B cell (primary cell): ENCODE measurements around the gene FHDC1. TPM values are rescaled to one million over a fixed set of nuclear protein-coding genes. Genes with fewer than 3 reads are reported as not detected.

Experiments used
- ATAC-seq: fragments of 200-7000 bp; cut with Tn5 transposase; one replicate; pipeline ENCODE4 v1.10.0; 2021; ENCODE audit warnings: low read depth, mild to moderate bottlenecking, moderate number of reproducible peaks, moderate library complexity
- CTCF ChIA-PET: fragments of 350-600 bp; sonication (Branson Sonifier 250); formaldehyde crosslinking; loops from one replicate; lab custom pipeline; 2021; ENCODE audit warnings: antibody characterized with exemption, inconsistent platforms; lab: Charles Lee
- POLR2A ChIA-PET: fragments of 350-600 bp; sonication (Branson Sonifier 250); formaldehyde crosslinking; loops from one replicate; lab custom pipeline; 2021; ENCODE audit warnings: antibody characterized with exemption; lab: Charles Lee
- DNase-seq: peaks from one replicate; pipeline ENCODE4 v3.0.0; 2013
- H2AFZ ChIP-seq: 2 replicates; pipeline ENCODE4 v1.6.1; 2012; ENCODE audit warnings: mild to moderate bottlenecking, low read depth, low read length; ENCODE audit not compliant: insufficient read depth, poor library complexity, severe bottlenecking
- H3K27ac ChIP-seq, 2 donors: 1 replicate in 1 of 2; 2 replicates in 1 of 2; pipeline ENCODE4 v1.5.1; 2012 to 2013; ENCODE audit warnings: low read length in 2 of 2, mild to moderate bottlenecking in 2 of 2, moderate library complexity in 1 of 2
- H3K27me3 ChIP-seq, 4 experiments: fragments of 200-600 bp in 1 of 4; sonication (generic) in 1 of 4; replicated peaks in 1 of 4; 1 replicate in 2 of 4; 2 replicates in 2 of 4; pipeline versions ENCODE4 v1.6.1 to v1.7.0; 2013 to 2016; ENCODE audit warnings: low read length in 3 of 4, mild to moderate bottlenecking in 2 of 4, mixed read lengths in 1 of 4, moderate library complexity in 1 of 4; ENCODE audit not compliant: insufficient read depth in 4 of 4, control insufficient read depth in 3 of 4; ENCODE audit errors: control extremely low read depth in 1 of 4
- H3K36me3 ChIP-seq, 2 experiments: replicated peaks in 1 of 2; 1 replicate in 1 of 2; 2 replicates in 1 of 2; pipeline versions ENCODE4 v1.6.1 to v1.7.1; 2013; ENCODE audit warnings: low read length in 1 of 2; ENCODE audit not compliant: insufficient read depth in 2 of 2, control insufficient read depth in 1 of 2; ENCODE audit errors: control extremely low read depth in 1 of 2, extremely low read depth in 1 of 2
- H3K4me1 ChIP-seq, 2 donors: fragments of 200-600 bp in 1 of 2; sonication (generic) in 1 of 2; 1 replicate in 1 of 2; 2 replicates in 1 of 2; pipeline versions ENCODE4 v1.5.1 to v1.6.1; 2013 to 2017; ENCODE audit warnings: low read length in 2 of 2; ENCODE audit not compliant: control insufficient read depth in 2 of 2, insufficient read depth in 2 of 2
- H3K4me2 ChIP-seq: replicated peaks from 2 replicates; pipeline ENCODE3; 2012; ENCODE audit warnings: mild to moderate bottlenecking, low read depth, low read length; ENCODE audit not compliant: poor library complexity, severe bottlenecking
- H3K4me3 ChIP-seq, 5 experiments: fragments of 200-600 bp in 1 of 5; sonication (generic) in 1 of 5; 1 replicate in 3 of 5; 2 replicates in 2 of 5; pipeline versions ENCODE4 v1.5.1 to v1.7.0; 2011 to 2016; ENCODE audit warnings: low read length in 4 of 5, mild to moderate bottlenecking in 4 of 5, low read depth in 2 of 5, control low read depth in 1 of 5, moderate library complexity in 1 of 5; ENCODE audit not compliant: insufficient read depth in 1 of 5; ENCODE audit errors: control extremely low read depth in 1 of 5, extremely low read depth in 1 of 5
- H3K79me2 ChIP-seq: fragments of 200-600 bp; sonication (generic); one replicate; pipeline ENCODE4 v1.6.0; 2016; ENCODE audit warnings: low read length; ENCODE audit not compliant: control insufficient read depth, insufficient read depth
- H3K9ac ChIP-seq: fragments of 200-600 bp; sonication (generic); 2 replicates; pipeline ENCODE4 v1.6.1; 2017; ENCODE audit warnings: mild to moderate bottlenecking, low read length, moderate library complexity
- H3K9me3 ChIP-seq, 3 donors: one replicate each; pipeline versions ENCODE4 v1.6.1 to v1.7.1; 2013; ENCODE audit warnings: low read length in 2 of 3; ENCODE audit not compliant: control insufficient read depth in 2 of 3, insufficient read depth in 1 of 3; ENCODE audit errors: control extremely low read depth in 1 of 3
- H4K20me1 ChIP-seq: 2 replicates; pipeline ENCODE4 v1.6.0; 2012; ENCODE audit warnings: mild to moderate bottlenecking, low read length; ENCODE audit not compliant: insufficient read depth, control insufficient read depth, poor library complexity, severe bottlenecking
- H3K27ac Mint-ChIP-seq: one replicate; pipeline ENCODE4 v1.8.0; 2021; ENCODE audit warnings: mixed read lengths
- H3K27me3 Mint-ChIP-seq: one replicate; pipeline ENCODE4 v1.8.0; 2021; ENCODE audit warnings: mixed read lengths
- H3K4me1 Mint-ChIP-seq: one replicate; pipeline ENCODE4 v1.8.0; 2021; ENCODE audit warnings: mixed read lengths
- H3K4me3 Mint-ChIP-seq: one replicate; pipeline ENCODE4 v1.8.0; 2021; ENCODE audit warnings: mixed read lengths
- H3K9me3 Mint-ChIP-seq: one replicate; pipeline ENCODE4 v1.8.0; 2022; ENCODE audit warnings: mixed read lengths; ENCODE audit not compliant: insufficient read depth
- EZH2 ChIP-seq: IDR thresholded peaks from 2 replicates; pipeline ENCODE4 v1.6.1; 2012; ENCODE audit warnings: borderline replicate concordance, low read depth, mild to moderate bottlenecking, moderate library complexity, low read length; ENCODE audit not compliant: insufficient read depth, poor library complexity, severe bottlenecking
- WGBS: methylation state at CpG from one replicate; pipeline ENCODE4 v1.1.5; 2013; ENCODE audit warnings: missing lambda C conversion rate; ENCODE audit not compliant: insufficient coverage; 5-methylcytosine and 5-hydroxymethylcytosine counted together
- intact Hi-C: fragments of 100-400 bp; cut with micrococcal nuclease; formaldehyde crosslinking; loops from one replicate; pipeline ENCODE4 v1.10.0; 2022
- polyA plus RNA-seq: library from polyadenylated mRNA; depleted of rRNA; stranded (reverse); fragments of >200 nt; gene quantifications from 2 replicates; pipeline ENCODE4 v1.2.3, GENCODE V29; 2012
- total RNA-seq, 2 donors: library from RNA; stranded (reverse); fragments of 120-200 nt in 1 of 2; gene quantifications; 1 replicate in 1 of 2; 2 replicates in 1 of 2; pipeline versions ENCODE4 v1.2.3 to v1.2.4, GENCODE V29; 2013 to 2022
- TF ChIP-seq, protein P1 (sequence below): fragments of 200-600 bp; IDR thresholded peaks from one replicate; pipeline ENCODE4 v1.8.0; 2022; ENCODE audit warnings: antibody characterized with exemption, mild to moderate bottlenecking

Gene FHDC1
- total and polyA plus RNA-seq, 2 donors (not counting 1 experiment from before 2014, with no cell fraction given), result 0.13 to 0.57 TPM

GRCh38 chr4:152949930-152950329 lies 13.8 kb downstream of the FHDC1 start:
- no peaks in the 10 kb centered on the region for H3K4me1 Mint-ChIP-seq
- ATAC-seq, result no peak
- POLR2A ChIA-PET, result no interaction called here

GRCh38 chr4:152950402-152951274 lies 14.5 kb downstream of the FHDC1 start:
- H3K4me1 ChIP-seq, result no peaks in the 10 kb centered on the region

More at GRCh38 chr4:152949930-152950329, 13.8 kb downstream of the FHDC1 start:
- H3K79me2 ChIP-seq, result no peaks in the 10 kb centered on the region
- peaks cover 0 to 11% (median 5%) of the 10 kb centered on the region in 4 experiments for H3K27me3 ChIP-seq
- CTCF ChIA-PET, result no interaction called here
- TF ChIP-seq, protein P1, sequence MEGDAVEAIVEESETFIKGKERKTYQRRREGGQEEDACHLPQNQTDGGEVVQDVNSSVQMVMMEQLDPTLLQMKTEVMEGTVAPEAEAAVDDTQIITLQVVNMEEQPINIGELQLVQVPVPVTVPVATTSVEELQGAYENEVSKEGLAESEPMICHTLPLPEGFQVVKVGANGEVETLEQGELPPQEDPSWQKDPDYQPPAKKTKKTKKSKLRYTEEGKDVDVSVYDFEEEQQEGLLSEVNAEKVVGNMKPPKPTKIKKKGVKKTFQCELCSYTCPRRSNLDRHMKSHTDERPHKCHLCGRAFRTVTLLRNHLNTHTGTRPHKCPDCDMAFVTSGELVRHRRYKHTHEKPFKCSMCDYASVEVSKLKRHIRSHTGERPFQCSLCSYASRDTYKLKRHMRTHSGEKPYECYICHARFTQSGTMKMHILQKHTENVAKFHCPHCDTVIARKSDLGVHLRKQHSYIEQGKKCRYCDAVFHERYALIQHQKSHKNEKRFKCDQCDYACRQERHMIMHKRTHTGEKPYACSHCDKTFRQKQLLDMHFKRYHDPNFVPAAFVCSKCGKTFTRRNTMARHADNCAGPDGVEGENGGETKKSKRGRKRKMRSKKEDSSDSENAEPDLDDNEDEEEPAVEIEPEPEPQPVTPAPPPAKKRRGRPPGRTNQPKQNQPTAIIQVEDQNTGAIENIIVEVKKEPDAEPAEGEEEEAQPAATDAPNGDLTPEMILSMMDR, result no peak
- TF ChIP-seq EZH2, result no peak
- H3K27me3 Mint-ChIP-seq, result peaks cover 40% of the 10 kb centered on the region
- no peaks in the 10 kb centered on the region for H3K9me3 Mint-ChIP-seq
- no peaks in the 10 kb centered on the region for H4K20me1 ChIP-seq
- no peaks in the 10 kb centered on the region for H3K9me3 ChIP-seq
- no peak overlapping the region for H3K4me3 Mint-ChIP-seq
- 100% methylated on average over 2 of the region's 8 CpGs for WGBS
- intact Hi-C loops, result no loop called here
- no peak for DNase-seq
- no peak overlapping the region for H3K4me3 ChIP-seq
- H3K27ac ChIP-seq, result no peak overlapping the region
- H3K9ac ChIP-seq, result no peak overlapping the region
- H3K27ac Mint-ChIP-seq, result no peak overlapping the region
- no peak overlapping the region for H2AFZ ChIP-seq
- no peaks in the 10 kb centered on the region for H3K36me3 ChIP-seq
- H3K4me2 ChIP-seq, result no peak overlapping the region
- no peaks in the 10 kb centered on the region for H3K4me1 ChIP-seq

More at GRCh38 chr4:152950402-152951274, 14.5 kb downstream of the FHDC1 start:
- POLR2A ChIA-PET, result no interaction called here
- Mint-ChIP-seq H3K27me3 (peaks cover 40% of the 10 kb centered on the region), H3K27ac (no peak overlapping the region), H3K4me1 (no peaks in the 10 kb centered on the region), H3K9me3 (no peaks in the 10 kb centered on the region), H3K4me3 (no peak overlapping the region)
- no peaks in the 10 kb centered on the region for H3K79me2 ChIP-seq
- WGBS, result 89% methylated on average over 6 of the region's 11 CpGs
- H2AFZ ChIP-seq, result no peak overlapping the region
- H3K36me3 ChIP-seq, result no peaks in the 10 kb centered on the region
- CTCF ChIA-PET, result no interaction called here
- ATAC-seq (no peak), DNase-seq (no peak)
- H3K27ac ChIP-seq, result no peak overlapping the region
- H3K9ac ChIP-seq, result no peak overlapping the region
- peaks cover 0 to 11% (median 5%) of the 10 kb centered on the region in 4 experiments for H3K27me3 ChIP-seq
- no peak overlapping the region for H3K4me3 ChIP-seq
- TF ChIP-seq, protein P1, result no peak
- TF ChIP-seq EZH2, result no peak
- no peaks in the 10 kb centered on the region for H4K20me1 ChIP-seq
- H3K4me2 ChIP-seq, result no peak overlapping the region
- intact Hi-C loops, result no loop called here
- H3K9me3 ChIP-seq, result no peaks in the 10 kb centered on the region
